VCaP (cell line): ENCODE measurements around the gene FNIP2.

ENCODE experiments used
- H3K27ac ChIP-seq: fragments of 450-650 bp; 2 replicates; pipeline ENCODE4 v1.5.1; 2017
- CTCF ChIP-seq: fragments of 450-650 bp; conservative IDR thresholded peaks from 2 replicates; pipeline ENCODE4 v1.5.1; 2017; ENCODE audit warnings: mild to moderate bottlenecking, moderate library complexity

The FNIP2 gene

GRCh38 chr4:158767451-158767850 lies 1.4 kb upstream of the FNIP2 start:
- TF ChIP-seq CTCF: no peak
- no peak overlapping the region; the same call in 1 of the 2 replicates for H3K27ac ChIP-seq

- peak overlapping the region; percentile 92 for H3K27ac ChIP-seq
- TF ChIP-seq CTCF: no peak; the same call in 1 of the 2 replicates
Measured at GRCh38 chr4:158769175-158769921, 522 bp downstream of the FNIP2 start.

GRCh38 chr4:158770671-158771070 lies 1.8 kb downstream of the FNIP2 start:
- TF ChIP-seq CTCF: no peak
- H3K27ac ChIP-seq: peak overlapping the region; percentile 92; the same call in 1 of the 2 replicates

- H3K27ac ChIP-seq: peak overlapping the region; percentile 92
Measured at GRCh38 chr4:158771776-158772175, 3.0 kb downstream of the FNIP2 start.

GRCh38 chr4:158775091-158775651 lies 6.3 kb downstream of the FNIP2 start:
- TF ChIP-seq CTCF: no peak
- peak overlapping the region; percentile 69 for H3K27ac ChIP-seq

More at GRCh38 chr4:158771776-158772175, 3.0 kb downstream of the FNIP2 start:
- no peak for TF ChIP-seq CTCF

- 0 out of 2 replicates have a peak overlapping the region, but pooled peaks have one; percentile 69 for H3K27ac ChIP-seq
- no peak for TF ChIP-seq CTCF
Measured at GRCh38 chr4:158776106-158776505, 7.3 kb downstream of the FNIP2 start.

- no peak for TF ChIP-seq CTCF
- peak overlapping the region; percentile 85 for H3K27ac ChIP-seq
Measured at GRCh38 chr4:158777423-158778155, 8.8 kb downstream of the FNIP2 start.
